HG03097 (cell line): Measurements from ENCODE around the gene DPT.

Source experiments
- ATAC-seq: cut with Tn5 transposase; IDR thresholded peaks from one replicate; pipeline ENCODE4 v1.9.1; 2021; ENCODE audit not compliant: unreplicated experiment, low FRiP score

The DPT gene

GRCh38 chr1:168672278-168672677 is 56.7 kb downstream of the DPT start:
- no peak for ATAC-seq

GRCh38 chr1:168671782-168672181 is 57.2 kb downstream of the DPT start:
- ATAC-seq = no peak

- ATAC-seq = no peak
These were observed 63.0 kb downstream of the DPT start for GRCh38 chr1:168665975-168666374.

GRCh38 chr1:168664069-168664834 is 64.8 kb downstream of the DPT start:
- ATAC-seq = no peak

GRCh38 chr1:168656485-168656884 is 72.5 kb downstream of the DPT start:
- ATAC-seq = no peak

GRCh38 chr1:168654198-168654915 is 74.6 kb downstream of the DPT start:
- ATAC-seq = no peak

- ATAC-seq = no peak
These were observed 75.4 kb downstream of the DPT start for GRCh38 chr1:168653567-168653966.

GRCh38 chr1:168645721-168646120 is 83.3 kb downstream of the DPT start:
- no peak for ATAC-seq
